IPS-15b (cell line): ENCODE data around the gene GNL3.
"Not testable (repeated sequence)": the region's sequence is repeated elsewhere in the genome, so short reads cannot be mapped to it uniquely, and the experiment has no call there.

Source experiments
- H3K27me3 ChIP-seq: one replicate; pipeline ENCODE4 v1.6.1; 2013; ENCODE audit warnings: low read length; ENCODE audit not compliant: control insufficient read depth, insufficient read depth
- H3K36me3 ChIP-seq: one replicate; pipeline ENCODE4 v1.6.1; 2013; ENCODE audit warnings: low read length; ENCODE audit not compliant: control insufficient read depth, insufficient read depth
- H3K4me1 ChIP-seq: one replicate; pipeline ENCODE4 v1.6.1; 2013; ENCODE audit warnings: mild to moderate bottlenecking, low read length; ENCODE audit not compliant: control insufficient read depth, insufficient read depth
- H3K4me3 ChIP-seq: one replicate; pipeline ENCODE4 v1.5.1; 2013; ENCODE audit warnings: low read depth, low read length
- H3K9ac ChIP-seq: one replicate; pipeline ENCODE4 v1.6.1; 2013; ENCODE audit warnings: low read depth, mild to moderate bottlenecking, low read length
- H3K9me3 ChIP-seq: one replicate; pipeline ENCODE4 v1.6.1; 2013; ENCODE audit warnings: mild to moderate bottlenecking, low read length; ENCODE audit not compliant: control insufficient read depth, insufficient read depth

Gene GNL3

DNA sequence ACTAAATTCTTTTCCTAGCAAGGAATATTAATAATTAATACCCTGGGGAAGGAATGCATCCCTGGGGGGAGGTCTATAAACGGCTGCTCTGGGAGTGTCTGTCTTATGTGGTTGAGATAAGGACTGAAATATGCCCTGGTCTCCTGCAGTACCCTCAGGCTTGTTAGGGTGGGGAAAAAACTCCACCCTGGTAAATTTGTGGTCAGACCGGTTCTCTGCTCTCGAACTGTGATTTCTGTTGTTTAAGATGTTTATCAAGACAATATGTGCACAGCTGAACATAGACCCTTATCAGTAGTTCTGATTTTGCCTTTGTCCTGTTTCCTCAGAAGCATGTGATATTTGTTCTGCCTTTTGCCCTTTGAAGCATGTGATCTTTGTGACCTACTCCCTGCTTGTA, 42.9 kb downstream of the GNL3 start:
- not testable (repeated sequence) for H3K4me1 ChIP-seq, H3K27me3 ChIP-seq, H3K36me3 ChIP-seq, H3K9me3 ChIP-seq, H3K9ac ChIP-seq, H3K4me3 ChIP-seq

DNA sequence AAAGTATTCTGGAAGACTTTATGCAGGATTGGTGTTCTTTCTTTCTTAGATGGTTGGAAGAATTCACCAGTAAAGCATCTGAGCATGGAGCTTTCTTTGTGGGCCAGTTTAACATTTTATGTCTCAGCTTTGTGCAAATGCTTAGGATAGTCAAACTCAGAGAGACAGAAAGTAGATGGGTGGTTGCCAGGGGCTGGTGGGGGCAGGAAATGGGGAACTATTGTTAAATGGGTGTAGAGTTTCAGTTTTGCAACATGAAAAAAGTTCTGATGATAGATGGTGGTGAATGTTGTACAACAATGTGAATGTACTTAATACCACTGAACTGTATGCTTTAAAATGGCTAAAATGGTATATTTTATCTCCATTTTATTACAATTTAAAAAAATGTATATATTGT, 44.8 kb downstream of the GNL3 start:
- Histone ChIP-seq H3K9me3 (no peaks in the 10 kb centered on the region), H3K4me3 (no peak overlapping the region), H3K36me3 (peaks cover 6% of the 10 kb centered on the region), H3K9ac (no peak overlapping the region), H3K4me1 (no peaks in the 10 kb centered on the region), H3K27me3 (no peaks in the 10 kb centered on the region)

DNA sequence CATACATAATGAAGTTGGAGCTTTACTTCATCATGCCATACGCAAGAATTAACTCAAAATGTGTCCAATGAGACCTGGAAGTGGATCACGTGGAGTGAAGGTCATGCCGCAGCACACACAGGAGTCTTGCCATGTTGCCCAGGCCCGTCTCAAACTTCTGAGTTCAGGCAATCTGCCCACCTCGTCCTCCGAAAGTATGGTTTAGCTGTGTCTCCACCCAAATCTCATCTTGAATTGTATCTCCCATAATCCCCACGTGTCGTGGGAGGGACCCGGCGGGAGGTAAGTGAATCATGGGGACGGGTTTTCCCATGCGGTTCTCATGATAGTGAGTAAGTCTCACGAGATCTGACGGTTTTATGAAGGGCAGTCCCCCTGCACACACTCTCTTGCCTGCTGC, 45.8 kb downstream of the GNL3 start:
- Histone ChIP-seq H3K9me3 (no peaks in the 10 kb centered on the region), H3K9ac (no peak overlapping the region), H3K4me3 (no peak overlapping the region), H3K36me3 (peaks cover 8% of the 10 kb centered on the region), H3K4me1 (no peaks in the 10 kb centered on the region), H3K27me3 (no peaks in the 10 kb centered on the region)

- Histone ChIP-seq H3K4me1 (no peaks in the 10 kb centered on the region), H3K9ac (no peak overlapping the region), H3K4me3 (no peak overlapping the region), H3K36me3 (peaks cover 8% of the 10 kb centered on the region), H3K27me3 (no peaks in the 10 kb centered on the region), H3K9me3 (no peaks in the 10 kb centered on the region)
Measured at GRCh38 chr3:52733256-52733891, 47.5 kb downstream of the GNL3 start.

DNA sequence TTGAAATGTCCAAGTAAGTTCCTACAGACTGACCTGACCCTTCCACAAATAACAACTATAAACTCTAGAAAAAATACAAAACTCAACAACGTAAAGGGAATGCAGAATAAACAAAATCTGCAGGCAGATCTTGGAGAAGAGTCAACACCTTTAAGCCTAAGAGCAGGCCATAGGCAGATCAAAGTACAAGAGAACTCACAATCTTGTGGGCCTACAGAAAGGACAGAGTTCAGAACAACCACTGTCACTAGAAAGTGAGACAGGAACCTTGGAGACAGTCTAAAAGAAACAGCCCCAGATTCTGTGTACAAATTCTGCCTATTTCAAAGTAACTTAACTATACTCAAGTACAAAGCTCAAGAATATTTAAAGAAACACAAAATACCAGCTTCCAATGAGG, 53.9 kb downstream of the GNL3 start:
- Histone ChIP-seq H3K36me3 (peaks cover 17% of the 10 kb centered on the region), H3K9ac (no peak overlapping the region), H3K27me3 (no peaks in the 10 kb centered on the region), H3K4me3 (no peak overlapping the region), H3K4me1 (no peaks in the 10 kb centered on the region), H3K9me3 (no peaks in the 10 kb centered on the region)

- no peak overlapping the region for H3K4me3 ChIP-seq
- no peaks in the 10 kb centered on the region for H3K27me3 ChIP-seq
- H3K9ac ChIP-seq = no peak overlapping the region
- H3K36me3 ChIP-seq = peaks cover 18% of the 10 kb centered on the region
- no peaks in the 10 kb centered on the region for H3K9me3 ChIP-seq
- H3K4me1 ChIP-seq = no peaks in the 10 kb centered on the region
Measured at GRCh38 chr3:52742418-52743041, 56.7 kb downstream of the GNL3 start.

DNA sequence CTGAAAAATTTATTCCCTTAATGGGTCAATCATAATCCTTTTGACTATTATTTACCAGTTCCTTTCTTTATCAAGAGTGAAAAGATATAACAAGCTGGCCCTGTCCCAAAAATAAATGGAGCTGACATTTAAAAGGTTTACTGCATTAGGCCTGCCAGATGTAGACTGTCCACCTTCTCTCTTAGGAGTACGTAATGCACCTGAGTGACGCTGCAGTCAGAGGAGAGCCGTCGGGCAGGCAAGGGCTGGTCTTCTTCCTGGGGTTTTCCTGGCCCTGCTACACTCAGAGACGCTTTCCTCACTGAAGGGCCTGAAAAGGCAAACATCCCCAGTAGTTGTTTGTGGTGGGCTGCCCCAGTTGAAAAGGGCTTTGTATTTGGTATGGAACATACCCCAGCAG, 57.3 kb downstream of the GNL3 start:
- Histone ChIP-seq H3K36me3 (peaks cover 19% of the 10 kb centered on the region), H3K27me3 (no peaks in the 10 kb centered on the region), H3K4me1 (no peaks in the 10 kb centered on the region)

DNA sequence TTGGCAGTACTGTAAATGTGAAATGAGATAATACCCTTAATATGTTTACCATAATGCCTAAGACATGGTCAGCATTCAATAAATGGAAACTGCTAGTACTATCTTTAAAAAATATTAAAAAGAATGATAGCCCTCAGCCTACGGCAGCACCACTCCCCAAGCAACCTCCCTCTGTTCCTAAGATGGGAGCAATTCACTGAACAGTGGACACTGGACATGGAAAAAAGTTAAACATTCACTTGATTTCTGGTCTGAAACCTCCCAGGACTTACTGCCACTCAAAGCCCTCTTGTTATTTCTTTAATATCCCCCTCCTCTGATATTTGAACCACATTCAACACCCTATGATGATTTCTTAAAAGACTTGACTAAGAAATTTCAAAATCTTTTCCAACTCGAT, 57.9 kb downstream of the GNL3 start:
- Histone ChIP-seq H3K4me3 (no peak overlapping the region), H3K9ac (no peak overlapping the region), H3K9me3 (no peaks in the 10 kb centered on the region), H3K4me1 (no peaks in the 10 kb centered on the region), H3K27me3 (no peaks in the 10 kb centered on the region), H3K36me3 (peaks cover 19% of the 10 kb centered on the region)

More for the DNA sequence above, 57.3 kb downstream of the GNL3 start:
- H3K4me3 ChIP-seq = no peak overlapping the region
- no peaks in the 10 kb centered on the region for H3K9me3 ChIP-seq
- no peak overlapping the region for H3K9ac ChIP-seq
